ENCODE measurements around the gene PNMT. TPM values are rescaled to one million over a fixed set of nuclear protein-coding genes. Genes with fewer than 3 reads are reported as not detected.

PNMT gene
- total and polyA plus RNA-seq, 2 of the 13 experiments (the other 11 are each of a cell fraction or from before 2014, with no cell fraction given) = 0.25 TPM; not detected in 1

- TF ChIP-seq POLR2AphosphoS5 (IDR thresholded peaks at IDR 0.05; ENCODE audit: low read depth, low read length) (no peak), JARID2 (CRISPR knock-in tag; IDR thresholded peaks at IDR 0.05; ENCODE audit: insufficient replicate concordance) (no peak), PHF21A (CRISPR knock-in tag; IDR thresholded peaks at IDR 0.05) (0 out of 2 replicates have a peak, but pooled peaks have one; percentile 44), NFATC3 (CRISPR knock-in tag; IDR thresholded peaks at IDR 0.05) (0 out of 2 replicates have a peak, but pooled peaks have one; percentile 69), ZNF879 (CRISPR knock-in tag; IDR thresholded peaks at IDR 0.05) (no peak), ZNF24 (IDR thresholded peaks at IDR 0.05) (no peak), BCLAF1 (IDR thresholded peaks at IDR 0.05) (no peak), SNRNP70 (IDR thresholded peaks at IDR 0.05; ENCODE audit: low read depth, low read length) (no peak), ATRX (CRISPR knock-in tag; IDR thresholded peaks at IDR 0.05; ENCODE audit: borderline replicate concordance) (no peak), BRCA1 (CRISPR knock-in tag; IDR thresholded peaks at IDR 0.05) (no peak), ZNF709 (CRISPR knock-in tag; IDR thresholded peaks at IDR 0.05) (peak; percentile 77; the same call in 1 of the 2 replicates), HMG20B (CRISPR knock-in tag; conservative IDR thresholded peaks at IDR 0.05) (no peak), CENPT (CRISPR knock-in tag; IDR thresholded peaks at IDR 0.05; ENCODE audit: low read depth) (no peak), ZMYM3 (CRISPR knock-in tag; IDR thresholded peaks at IDR 0.05) (peak; percentile 93), ZNF790 (CRISPR knock-in tag; IDR thresholded peaks at IDR 0.05; ENCODE audit: borderline replicate concordance) (no peak), SIN3B (IDR thresholded peaks at IDR 0.05; ENCODE audit: low read length) (no peak), SIX1 (CRISPR knock-in tag; IDR thresholded peaks at IDR 0.05; ENCODE audit: borderline replicate concordance) (no peak), NCOA1 (CRISPR knock-in tag; IDR thresholded peaks at IDR 0.05) (no peak), TCF12 (IDR thresholded peaks at IDR 0.05) (no peak), TCF12 (CRISPR knock-in tag; IDR thresholded peaks at IDR 0.05) (no peak), FOSL2 (CRISPR knock-in tag; IDR thresholded peaks at IDR 0.05) (peak; percentile 39), NFKBIZ (CRISPR knock-in tag; IDR thresholded peaks at IDR 0.05) (0 out of 2 replicates have a peak, but pooled peaks have one; percentile 54)
- TF ChIP-seq, protein P1, sequence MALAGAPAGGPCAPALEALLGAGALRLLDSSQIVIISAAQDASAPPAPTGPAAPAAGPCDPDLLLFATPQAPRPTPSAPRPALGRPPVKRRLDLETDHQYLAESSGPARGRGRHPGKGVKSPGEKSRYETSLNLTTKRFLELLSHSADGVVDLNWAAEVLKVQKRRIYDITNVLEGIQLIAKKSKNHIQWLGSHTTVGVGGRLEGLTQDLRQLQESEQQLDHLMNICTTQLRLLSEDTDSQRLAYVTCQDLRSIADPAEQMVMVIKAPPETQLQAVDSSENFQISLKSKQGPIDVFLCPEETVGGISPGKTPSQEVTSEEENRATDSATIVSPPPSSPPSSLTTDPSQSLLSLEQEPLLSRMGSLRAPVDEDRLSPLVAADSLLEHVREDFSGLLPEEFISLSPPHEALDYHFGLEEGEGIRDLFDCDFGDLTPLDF (CRISPR knock-in tag; IDR thresholded peaks at IDR 0.05) = no peak
- TF ChIP-seq, protein P2, sequence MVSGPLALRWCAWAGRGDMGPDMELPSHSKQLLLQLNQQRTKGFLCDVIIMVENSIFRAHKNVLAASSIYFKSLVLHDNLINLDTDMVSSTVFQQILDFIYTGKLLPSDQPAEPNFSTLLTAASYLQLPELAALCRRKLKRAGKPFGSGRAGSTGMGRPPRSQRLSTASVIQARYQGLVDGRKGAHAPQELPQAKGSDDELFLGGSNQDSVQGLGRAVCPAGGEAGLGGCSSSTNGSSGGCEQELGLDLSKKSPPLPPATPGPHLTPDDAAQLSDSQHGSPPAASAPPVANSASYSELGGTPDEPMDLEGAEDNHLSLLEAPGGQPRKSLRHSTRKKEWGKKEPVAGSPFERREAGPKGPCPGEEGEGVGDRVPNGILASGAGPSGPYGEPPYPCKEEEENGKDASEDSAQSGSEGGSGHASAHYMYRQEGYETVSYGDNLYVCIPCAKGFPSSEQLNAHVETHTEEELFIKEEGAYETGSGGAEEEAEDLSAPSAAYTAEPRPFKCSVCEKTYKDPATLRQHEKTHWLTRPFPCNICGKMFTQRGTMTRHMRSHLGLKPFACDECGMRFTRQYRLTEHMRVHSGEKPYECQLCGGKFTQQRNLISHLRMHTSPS (CRISPR knock-in tag; IDR thresholded peaks at IDR 0.05; ENCODE audit: low read depth) = no peak; the same call in 1 of the 2 replicates
Observed at GRCh38 chr17:39667945-39668924, at the start of gene PNMT (continued).
